Measurements from ENCODE around the gene MAFB. TPM values are rescaled to one million over a fixed set of nuclear protein-coding genes. Genes with fewer than 3 reads are reported as not detected.

The MAFB gene
- total and polyA plus RNA-seq, 4 donors, result 7.3 to 18.0 (median 11.7) TPM

DNA sequence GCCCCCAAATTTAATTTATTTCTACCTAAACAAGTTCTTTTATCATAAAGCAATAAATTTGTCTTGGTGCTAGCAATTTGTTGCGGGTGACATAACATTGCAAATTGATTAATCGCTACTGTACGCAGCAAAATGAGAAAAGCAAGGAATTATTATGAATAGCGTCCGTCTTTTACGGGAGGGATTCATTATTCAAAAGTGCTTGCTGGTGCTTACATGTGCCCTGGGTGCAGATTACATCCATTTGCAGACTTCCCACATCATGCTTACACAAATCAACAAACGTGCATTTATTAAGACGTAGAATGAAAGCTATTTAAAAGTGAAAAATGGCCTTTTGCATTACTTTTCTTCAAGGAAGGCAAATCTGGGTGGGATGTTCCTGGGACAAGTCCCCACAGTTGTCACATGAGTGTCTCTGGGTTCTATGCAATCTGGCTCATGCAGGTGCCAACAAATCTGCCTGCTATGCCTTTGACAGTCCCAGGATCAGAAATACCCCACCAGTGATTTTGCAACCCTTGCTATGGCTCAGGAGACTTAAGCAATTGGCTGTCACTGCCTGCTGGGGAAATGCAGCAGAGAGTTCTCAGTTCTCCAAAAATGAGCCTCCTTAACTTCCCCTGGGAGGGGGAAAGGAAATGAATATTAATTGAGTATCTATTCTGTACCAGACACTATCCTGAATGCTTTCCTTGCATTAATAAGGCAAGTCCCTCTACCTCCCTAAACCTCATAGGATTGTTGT lies 30.1 kb upstream of the MAFB start:
- H3K4me1 ChIP-seq (ENCODE audit: control insufficient read depth, insufficient read depth, low read length), result peaks cover 7% of the 10 kb centered on the region
- H3K27me3 ChIP-seq (ENCODE audit: control insufficient read depth, insufficient read depth, low read length), result no peaks in the 10 kb centered on the region
- no peak overlapping the region for H3K27ac ChIP-seq (ENCODE audit: low read depth, low read length)
- no peaks in the 10 kb centered on the region for H3K36me3 ChIP-seq (ENCODE audit: control insufficient read depth, insufficient read depth, low read length)
- no peak overlapping the region for H3K4me3 ChIP-seq (ENCODE audit: low read depth, low read length)
- 80% methylated on average over 1 of the region's 8 CpGs for WGBS (ENCODE audit: insufficient coverage)
- no peaks in the 10 kb centered on the region for H3K9me3 ChIP-seq (ENCODE audit: control insufficient read depth, insufficient read depth, low read length)
- DNase-seq (ENCODE audit: low read depth in 4 of 6, low spot score in 6 of 6), result peak in 1 of 6 donors; percentile 33

GRCh38 chr20:40718214-40718977 lies 29.4 kb upstream of the MAFB start:
- DNase-seq (ENCODE audit: low read depth in 4 of 6, low spot score in 6 of 6), result no peak
- no peak overlapping the region for H3K27ac ChIP-seq (ENCODE audit: low read depth, low read length)
- H3K4me3 ChIP-seq (ENCODE audit: low read depth, low read length), result no peak overlapping the region
- peaks cover 7% of the 10 kb centered on the region for H3K4me1 ChIP-seq (ENCODE audit: control insufficient read depth, insufficient read depth, low read length)
- no peaks in the 10 kb centered on the region for H3K27me3 ChIP-seq (ENCODE audit: control insufficient read depth, insufficient read depth, low read length)
- no peaks in the 10 kb centered on the region for H3K9me3 ChIP-seq (ENCODE audit: control insufficient read depth, insufficient read depth, low read length)
- WGBS (ENCODE audit: insufficient coverage), result 66% methylated on average over 8 of the region's 12 CpGs
- no peaks in the 10 kb centered on the region for H3K36me3 ChIP-seq (ENCODE audit: control insufficient read depth, insufficient read depth, low read length)

GRCh38 chr20:40717343-40717865 lies 28.4 kb upstream of the MAFB start:
- DNase-seq (ENCODE audit: low read depth in 4 of 6, low spot score in 6 of 6), result peak in 1 of 6 donors; percentile 72
- Histone ChIP-seq H3K4me3 (ENCODE audit: low read depth, low read length) (no peak overlapping the region), H3K27ac (ENCODE audit: low read depth, low read length) (no peak overlapping the region), H3K9me3 (ENCODE audit: control insufficient read depth, insufficient read depth, low read length) (no peaks in the 10 kb centered on the region), H3K36me3 (ENCODE audit: control insufficient read depth, insufficient read depth, low read length) (no peaks in the 10 kb centered on the region), H3K4me1 (ENCODE audit: control insufficient read depth, insufficient read depth, low read length) (peaks cover 7% of the 10 kb centered on the region), H3K27me3 (ENCODE audit: control insufficient read depth, insufficient read depth, low read length) (no peaks in the 10 kb centered on the region)
- WGBS (ENCODE audit: insufficient coverage), result 80% methylated on average over 12 of the region's 13 CpGs

DNA sequence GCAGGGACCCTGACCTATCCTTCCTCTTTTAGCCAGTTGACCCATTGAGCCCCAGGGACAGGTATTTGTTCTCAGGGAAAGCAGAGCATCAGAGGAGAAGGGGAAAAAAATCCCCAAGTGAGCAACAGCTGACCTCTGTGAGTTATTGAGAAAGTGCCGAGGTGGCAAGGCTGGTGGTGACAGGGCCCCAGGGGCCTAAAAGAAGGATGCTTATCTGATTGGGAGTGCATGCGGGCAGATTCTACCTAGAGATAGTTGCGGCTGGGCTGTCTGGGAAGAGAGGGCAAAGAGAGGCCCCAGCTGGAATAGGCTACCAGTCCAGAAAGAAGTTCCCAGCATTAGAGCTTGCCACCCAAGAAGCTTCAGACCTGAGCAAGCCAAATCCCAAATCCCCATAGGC lies 26.5 kb upstream of the MAFB start:
- no peak for DNase-seq (ENCODE audit: low read depth in 4 of 6, low spot score in 6 of 6)
- 96% methylated on average over 3 of the region's 3 CpGs for WGBS (ENCODE audit: insufficient coverage)
- Histone ChIP-seq H3K36me3 (ENCODE audit: control insufficient read depth, insufficient read depth, low read length) (no peaks in the 10 kb centered on the region), H3K4me3 (ENCODE audit: low read depth, low read length) (no peak overlapping the region), H3K27ac (ENCODE audit: low read depth, low read length) (no peak overlapping the region), H3K27me3 (ENCODE audit: control insufficient read depth, insufficient read depth, low read length) (peaks cover 9% of the 10 kb centered on the region), H3K9me3 (ENCODE audit: control insufficient read depth, insufficient read depth, low read length) (no peaks in the 10 kb centered on the region), H3K4me1 (ENCODE audit: control insufficient read depth, insufficient read depth, low read length) (peaks cover 13% of the 10 kb centered on the region)

GRCh38 chr20:40714916-40715315 lies 25.9 kb upstream of the MAFB start:
- Histone ChIP-seq H3K27ac (ENCODE audit: low read depth, low read length) (no peak overlapping the region), H3K4me3 (ENCODE audit: low read depth, low read length) (no peak overlapping the region), H3K9me3 (ENCODE audit: control insufficient read depth, insufficient read depth, low read length) (no peaks in the 10 kb centered on the region), H3K4me1 (ENCODE audit: control insufficient read depth, insufficient read depth, low read length) (peaks cover 13% of the 10 kb centered on the region), H3K36me3 (ENCODE audit: control insufficient read depth, insufficient read depth, low read length) (no peaks in the 10 kb centered on the region), H3K27me3 (ENCODE audit: control insufficient read depth, insufficient read depth, low read length) (peaks cover 10% of the 10 kb centered on the region)
- DNase-seq (ENCODE audit: low read depth in 4 of 6, low spot score in 6 of 6), result no peak
- 40% methylated on average over 1 of the region's 3 CpGs for WGBS (ENCODE audit: insufficient coverage)

GRCh38 chr20:40714109-40714508 lies 25.1 kb upstream of the MAFB start:
- Histone ChIP-seq H3K9me3 (ENCODE audit: control insufficient read depth, insufficient read depth, low read length) (no peaks in the 10 kb centered on the region), H3K36me3 (ENCODE audit: control insufficient read depth, insufficient read depth, low read length) (no peaks in the 10 kb centered on the region), H3K27me3 (ENCODE audit: control insufficient read depth, insufficient read depth, low read length) (peaks cover 10% of the 10 kb centered on the region), H3K27ac (ENCODE audit: low read depth, low read length) (no peak overlapping the region), H3K4me1 (ENCODE audit: control insufficient read depth, insufficient read depth, low read length) (peaks cover 13% of the 10 kb centered on the region), H3K4me3 (ENCODE audit: low read depth, low read length) (no peak overlapping the region)
- WGBS (ENCODE audit: insufficient coverage), result no CpG with 5 or more reads among the region's 4 CpGs
- no peak for DNase-seq (ENCODE audit: low read depth in 4 of 6, low spot score in 6 of 6)

DNA sequence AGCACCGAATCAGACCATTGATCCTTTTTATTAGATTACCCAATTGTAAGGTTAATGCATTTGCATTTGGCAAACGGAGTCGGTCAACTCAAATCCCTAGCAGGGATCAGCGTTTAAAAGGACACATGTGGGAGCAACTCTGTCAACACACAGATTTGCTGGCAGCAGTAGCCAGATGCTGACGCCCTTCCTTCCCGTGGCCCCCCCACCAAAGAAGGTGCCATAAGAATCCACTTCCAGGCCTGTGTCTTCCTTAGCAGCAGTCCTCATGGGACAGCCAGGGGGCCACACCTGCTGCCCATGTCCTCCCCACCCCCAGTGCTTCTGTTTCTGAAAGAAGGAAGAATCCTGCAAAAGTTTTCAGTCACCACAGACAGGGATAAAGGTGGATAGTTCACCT lies 24.5 kb upstream of the MAFB start:
- WGBS (ENCODE audit: insufficient coverage), result 58% methylated on average over 6 of the region's 6 CpGs
- H3K9me3 ChIP-seq (ENCODE audit: control insufficient read depth, insufficient read depth, low read length), result no peaks in the 10 kb centered on the region
- peak in 1 of 6 donors; percentile 50 for DNase-seq (ENCODE audit: low read depth in 4 of 6, low spot score in 6 of 6)
- H3K27ac ChIP-seq (ENCODE audit: low read depth, low read length), result no peak overlapping the region
- peaks cover 10% of the 10 kb centered on the region for H3K27me3 ChIP-seq (ENCODE audit: control insufficient read depth, insufficient read depth, low read length)
- H3K4me1 ChIP-seq (ENCODE audit: control insufficient read depth, insufficient read depth, low read length), result peaks cover 13% of the 10 kb centered on the region
- no peak overlapping the region for H3K4me3 ChIP-seq (ENCODE audit: low read depth, low read length)
- no peaks in the 10 kb centered on the region for H3K36me3 ChIP-seq (ENCODE audit: control insufficient read depth, insufficient read depth, low read length)

DNA sequence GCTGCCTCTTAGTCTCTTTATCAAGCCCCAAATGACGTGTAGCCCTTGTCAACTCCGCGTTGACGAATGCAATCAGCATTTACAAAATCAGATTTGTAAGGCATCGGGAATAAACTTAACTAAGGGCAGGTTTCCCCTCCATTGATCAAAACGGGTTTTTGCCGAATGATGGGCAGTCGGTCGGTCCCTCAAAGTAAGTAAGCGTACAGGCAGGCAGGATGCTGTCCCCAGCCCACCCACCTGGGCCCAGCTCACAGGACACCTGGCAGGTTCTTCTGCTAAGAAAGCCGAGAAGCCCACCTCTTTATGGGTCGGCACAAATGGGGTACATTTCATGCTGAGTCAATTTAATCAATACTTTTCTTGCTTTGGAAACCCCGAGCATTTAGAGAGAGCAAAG lies 22.0 kb upstream of the MAFB start:
- H3K9me3 ChIP-seq (ENCODE audit: control insufficient read depth, insufficient read depth, low read length), result no peaks in the 10 kb centered on the region
- WGBS (ENCODE audit: insufficient coverage), result 50% methylated on average over 12 of the region's 13 CpGs
- peak overlapping the region; percentile 2 for H3K4me3 ChIP-seq (ENCODE audit: low read depth, low read length)
- no peak for DNase-seq (ENCODE audit: low read depth in 4 of 6, low spot score in 6 of 6)
- no peak overlapping the region for H3K27ac ChIP-seq (ENCODE audit: low read depth, low read length)
- H3K27me3 ChIP-seq (ENCODE audit: control insufficient read depth, insufficient read depth, low read length), result peaks cover 10% of the 10 kb centered on the region
- H3K4me1 ChIP-seq (ENCODE audit: control insufficient read depth, insufficient read depth, low read length), result peaks cover 6% of the 10 kb centered on the region
- H3K36me3 ChIP-seq (ENCODE audit: control insufficient read depth, insufficient read depth, low read length), result no peaks in the 10 kb centered on the region

DNA sequence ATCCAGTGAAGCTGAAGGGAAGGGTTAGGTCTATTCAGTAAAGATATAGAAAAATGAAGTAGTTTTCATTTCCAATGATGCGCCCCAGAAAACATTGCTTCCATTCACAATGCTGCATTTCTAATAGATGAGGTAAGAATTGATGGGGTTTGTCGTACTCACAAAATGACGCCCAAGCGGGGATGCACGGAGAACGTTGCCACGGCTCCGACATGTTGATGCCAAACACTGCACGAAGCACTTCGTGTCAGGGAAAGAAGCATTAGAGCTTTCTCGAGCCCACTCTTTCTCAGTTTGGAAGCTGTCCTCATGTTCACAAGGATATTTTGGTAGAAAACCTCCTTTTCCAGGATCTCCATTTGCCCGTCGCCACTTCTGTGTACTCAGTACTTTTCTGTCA lies 21.6 kb upstream of the MAFB start:
- DNase-seq (ENCODE audit: low read depth in 4 of 6, low spot score in 6 of 6), result peak in 3 of 6 donors; percentile 39 to 79 (median 73)
- H3K9me3 ChIP-seq (ENCODE audit: control insufficient read depth, insufficient read depth, low read length), result no peaks in the 10 kb centered on the region
- no peaks in the 10 kb centered on the region for H3K36me3 ChIP-seq (ENCODE audit: control insufficient read depth, insufficient read depth, low read length)
- WGBS (ENCODE audit: insufficient coverage), result 23% methylated on average over 9 of the region's 13 CpGs
- H3K27ac ChIP-seq (ENCODE audit: low read depth, low read length), result no peak overlapping the region
- peaks cover 6% of the 10 kb centered on the region for H3K4me1 ChIP-seq (ENCODE audit: control insufficient read depth, insufficient read depth, low read length)
- peaks cover 10% of the 10 kb centered on the region for H3K27me3 ChIP-seq (ENCODE audit: control insufficient read depth, insufficient read depth, low read length)
- H3K4me3 ChIP-seq (ENCODE audit: low read depth, low read length), result peak overlapping the region; percentile 2
